ENCODE measurements around the gene LHX5. TPM values are rescaled to one million over a fixed set of nuclear protein-coding genes. Genes with fewer than 3 reads are reported as not detected.

LHX5 gene
- total RNA-seq, 1 donor from 2014 or later, result not detected

DNA sequence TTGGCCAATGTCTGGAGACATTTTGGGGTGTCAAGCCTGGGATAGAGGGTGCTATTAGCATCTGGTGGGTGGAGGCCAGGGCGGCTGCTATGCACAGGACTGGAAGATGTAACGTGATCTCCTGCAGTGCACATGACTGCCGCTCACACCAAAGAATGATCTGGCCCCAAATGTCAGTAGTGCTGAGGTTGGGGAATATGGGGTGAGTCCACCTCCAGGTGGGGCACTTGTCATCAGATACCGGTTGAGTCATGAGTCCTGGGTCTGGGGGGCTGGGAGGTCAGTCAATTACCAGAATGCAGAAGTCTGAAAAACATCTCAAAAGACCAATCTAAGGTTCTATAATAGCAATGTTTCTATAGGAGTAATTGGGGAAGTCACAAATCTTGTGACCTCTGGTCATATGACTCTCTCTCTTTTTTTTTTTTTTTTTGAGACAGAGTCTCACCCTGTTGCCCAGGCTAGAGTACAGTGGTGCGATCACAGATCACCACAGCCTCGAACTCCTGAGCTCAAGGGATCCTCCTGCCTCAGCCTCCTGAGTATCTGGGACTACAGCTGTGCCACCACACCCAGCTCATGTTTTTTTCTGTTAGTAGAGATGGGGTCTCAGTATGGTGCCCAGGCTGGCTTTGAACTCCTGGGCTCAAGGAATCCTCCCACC lies 55.4 kb downstream of the LHX5 start:
- DNase-seq (ENCODE audit: low spot score), result no peak
- Mint-ChIP-seq H3K9me3 (ENCODE audit: unreplicated experiment) (no peaks in the 10 kb centered on the region), H3K27me3 (ENCODE audit: unreplicated experiment) (peaks cover 5% of the 10 kb centered on the region), H3K4me3 (ENCODE audit: unreplicated experiment) (no peak overlapping the region), H3K4me1 (ENCODE audit: unreplicated experiment) (no peaks in the 10 kb centered on the region), H3K27ac (ENCODE audit: unreplicated experiment) (no peak overlapping the region), H3K36me3 (ENCODE audit: low read depth, unreplicated experiment) (no peaks in the 10 kb centered on the region)
- TF ChIP-seq, protein P1, sequence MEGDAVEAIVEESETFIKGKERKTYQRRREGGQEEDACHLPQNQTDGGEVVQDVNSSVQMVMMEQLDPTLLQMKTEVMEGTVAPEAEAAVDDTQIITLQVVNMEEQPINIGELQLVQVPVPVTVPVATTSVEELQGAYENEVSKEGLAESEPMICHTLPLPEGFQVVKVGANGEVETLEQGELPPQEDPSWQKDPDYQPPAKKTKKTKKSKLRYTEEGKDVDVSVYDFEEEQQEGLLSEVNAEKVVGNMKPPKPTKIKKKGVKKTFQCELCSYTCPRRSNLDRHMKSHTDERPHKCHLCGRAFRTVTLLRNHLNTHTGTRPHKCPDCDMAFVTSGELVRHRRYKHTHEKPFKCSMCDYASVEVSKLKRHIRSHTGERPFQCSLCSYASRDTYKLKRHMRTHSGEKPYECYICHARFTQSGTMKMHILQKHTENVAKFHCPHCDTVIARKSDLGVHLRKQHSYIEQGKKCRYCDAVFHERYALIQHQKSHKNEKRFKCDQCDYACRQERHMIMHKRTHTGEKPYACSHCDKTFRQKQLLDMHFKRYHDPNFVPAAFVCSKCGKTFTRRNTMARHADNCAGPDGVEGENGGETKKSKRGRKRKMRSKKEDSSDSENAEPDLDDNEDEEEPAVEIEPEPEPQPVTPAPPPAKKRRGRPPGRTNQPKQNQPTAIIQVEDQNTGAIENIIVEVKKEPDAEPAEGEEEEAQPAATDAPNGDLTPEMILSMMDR (IDR thresholded peaks at IDR 0.05; ENCODE audit: unreplicated experiment), result no peak

DNA sequence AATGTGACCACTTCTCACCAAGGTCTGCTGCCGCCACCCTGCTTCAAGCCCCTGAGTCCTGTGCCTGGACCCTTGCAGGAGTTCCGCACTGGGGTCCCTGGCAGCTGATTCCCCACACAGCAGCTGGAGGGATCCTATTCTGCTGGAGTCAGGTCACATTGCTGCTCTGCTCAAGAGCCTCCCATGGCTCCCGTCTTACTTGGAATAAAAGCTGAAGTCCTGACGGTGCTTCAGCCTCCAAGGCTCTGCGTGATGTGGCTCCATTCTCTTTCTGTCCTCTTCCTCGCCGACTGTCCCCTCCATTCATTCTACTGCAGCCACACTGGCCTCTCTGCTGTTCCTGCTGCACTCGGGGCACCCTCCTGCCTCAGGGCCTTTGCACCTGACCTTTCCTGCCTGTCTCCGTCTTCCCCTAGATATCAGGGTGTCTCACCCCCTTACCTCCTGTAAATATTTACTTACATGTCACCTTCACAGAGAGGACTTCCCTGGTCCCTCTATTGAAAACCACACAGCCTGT lies 57.1 kb downstream of the LHX5 start:
- DNase-seq (ENCODE audit: low spot score), result no peak
- no peak overlapping the region for H3K4me3 Mint-ChIP-seq (ENCODE audit: unreplicated experiment)
- H3K27ac Mint-ChIP-seq (ENCODE audit: unreplicated experiment), result no peak overlapping the region
- H3K27me3 Mint-ChIP-seq (ENCODE audit: unreplicated experiment), result peaks cover 7% of the 10 kb centered on the region
- no peaks in the 10 kb centered on the region for H3K36me3 Mint-ChIP-seq (ENCODE audit: low read depth, unreplicated experiment)
- TF ChIP-seq, protein P1 (IDR thresholded peaks at IDR 0.05; ENCODE audit: unreplicated experiment), result no peak
- H3K9me3 Mint-ChIP-seq (ENCODE audit: unreplicated experiment), result no peaks in the 10 kb centered on the region
- no peaks in the 10 kb centered on the region for H3K4me1 Mint-ChIP-seq (ENCODE audit: unreplicated experiment)

DNA sequence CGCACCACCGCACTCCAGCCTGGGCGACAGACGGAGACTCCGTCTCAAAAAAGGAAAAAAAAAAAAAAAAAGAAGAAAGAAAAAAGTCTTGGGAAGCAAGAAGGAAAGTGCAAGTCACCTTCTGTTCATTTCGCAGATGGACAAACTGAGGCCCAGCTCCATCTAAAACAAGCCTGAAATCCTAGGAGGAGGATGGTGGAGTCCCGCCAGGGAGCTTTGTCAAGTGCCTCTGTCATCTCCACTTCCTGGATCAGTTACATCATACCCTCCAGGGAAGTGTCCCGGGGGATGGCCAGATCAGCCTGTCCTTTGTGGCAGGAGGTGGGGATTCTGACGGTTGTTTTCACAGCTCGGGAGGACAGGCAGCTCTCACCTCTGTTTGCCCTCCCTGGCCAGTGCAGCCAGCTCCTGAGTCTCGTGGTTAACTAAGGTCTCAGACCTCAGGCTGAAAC lies 58.2 kb downstream of the LHX5 start:
- DNase-seq (ENCODE audit: low spot score), result no peak
- Mint-ChIP-seq H3K27me3 (ENCODE audit: unreplicated experiment) (peaks cover 7% of the 10 kb centered on the region), H3K27ac (ENCODE audit: unreplicated experiment) (no peak overlapping the region), H3K9me3 (ENCODE audit: unreplicated experiment) (no peaks in the 10 kb centered on the region), H3K4me1 (ENCODE audit: unreplicated experiment) (no peaks in the 10 kb centered on the region), H3K4me3 (ENCODE audit: unreplicated experiment) (no peak overlapping the region), H3K36me3 (ENCODE audit: low read depth, unreplicated experiment) (no peaks in the 10 kb centered on the region)
- TF ChIP-seq, protein P1 (IDR thresholded peaks at IDR 0.05; ENCODE audit: unreplicated experiment), result no peak

Other genes with a start within 250 kb of the LHX5 start
- gene SLC8B1, start 136.8 kb downstream of the LHX5 start, total RNA-seq (ENCODE audit: unreplicated experiment), result 44.6 TPM
- gene PLBD2, start 113.3 kb downstream of the LHX5 start, total RNA-seq (ENCODE audit: unreplicated experiment), result 26.6 TPM
- not detected for gene SDS, start 68.0 kb downstream of the LHX5 start, total RNA-seq (ENCODE audit: unreplicated experiment)
- gene SDSL, start 49.5 kb downstream of the LHX5 start, total RNA-seq (ENCODE audit: unreplicated experiment), result 1.3 TPM

Measured in endothelial cell (in vitro differentiated cells).